ENCODE data around the gene CHST3. TPM values are rescaled to one million over a fixed set of nuclear protein-coding genes. Genes with fewer than 3 reads are reported as not detected.

Gene CHST3
- polyA plus RNA-seq, 1 donor (not counting 4 experiments of a cell fraction or from before 2014, with no cell fraction given), result 12.0 TPM

GRCh38 chr10:71959526-71959925, 4.7 kb upstream of the CHST3 start:
- Histone ChIP-seq H3K36me3 (ENCODE audit: control insufficient read depth in 2 of 2, extremely low read depth in 1 of 2, insufficient read depth in 2 of 2, low read length in 2 of 2) (no peaks in the 10 kb centered on the region), H3K27me3 (ENCODE audit: control insufficient read depth, extremely low read depth, insufficient read depth, low read length) (no peaks in the 10 kb centered on the region), H3K4me3 (ENCODE audit: control insufficient read depth in 2 of 3, extremely low read depth in 1 of 3, insufficient read depth in 2 of 3, low read depth in 1 of 3, low read length in 3 of 3) (no peak overlapping the region), H3K9ac (ENCODE audit: control insufficient read depth, extremely low read depth, insufficient read depth, low read length) (no peak overlapping the region), H3K27ac (ENCODE audit: control insufficient read depth, insufficient read depth, low read length) (no peak overlapping the region), H3K79me2 (ENCODE audit: control insufficient read depth, insufficient read depth, low read length) (no peaks in the 10 kb centered on the region), H3K9me1 (ENCODE audit: control insufficient read depth, extremely low read depth, insufficient read depth, low read length) (no peaks in the 10 kb centered on the region), H3K4me2 (ENCODE audit: control insufficient read depth, extremely low read depth, insufficient read depth, low read depth, low read length) (no peak overlapping the region), H4K20me1 (ENCODE audit: control insufficient read depth, extremely low read depth, insufficient read depth, low read length) (no peaks in the 10 kb centered on the region), H2AFZ (ENCODE audit: control insufficient read depth, low read length) (no peak overlapping the region), H3K9me3 (ENCODE audit: control insufficient read depth, low read depth, low read length) (peaks cover 9% of the 10 kb centered on the region), H3K4me1 (ENCODE audit: control insufficient read depth, extremely low read depth, insufficient read depth, low read length) (peaks cover 8% of the 10 kb centered on the region)
- dilution Hi-C loops (cut with MboI; ENCODE audit: extremely low pct_ligation_motif_present, low sequenced_read_pairs), result no loop called here
- no peak for FAIRE-seq
- no peak for TF ChIP-seq CTCF (optimal IDR thresholded peaks at IDR 0.05 in 1 of 3, IDR thresholded peaks at IDR 0.05 in 1 of 3, conservative IDR thresholded peaks at IDR 0.05 in 1 of 3; ENCODE audit: extremely low read depth in 1 of 3, insufficient read depth in 2 of 3, low read length in 3 of 3)
- no peak for TF ChIP-seq EZH2 (IDR thresholded peaks at IDR 0.05; ENCODE audit: low read length)
- no peak for DNase-seq (ENCODE audit: low read depth, low spot score)

GRCh38 chr10:71961831-71962230, 2.4 kb upstream of the CHST3 start:
- peaks cover 19% of the 10 kb centered on the region for H3K4me1 ChIP-seq (ENCODE audit: control insufficient read depth, extremely low read depth, insufficient read depth, low read length)
- no peak overlapping the region for H2AFZ ChIP-seq (ENCODE audit: control insufficient read depth, low read length)
- no peak overlapping the region for H3K27ac ChIP-seq (ENCODE audit: control insufficient read depth, insufficient read depth, low read length)
- H3K9ac ChIP-seq (ENCODE audit: control insufficient read depth, extremely low read depth, insufficient read depth, low read length), result no peak overlapping the region
- dilution Hi-C loops (cut with MboI; ENCODE audit: extremely low pct_ligation_motif_present, low sequenced_read_pairs), result no loop called here
- no peak overlapping the region for H3K4me2 ChIP-seq (ENCODE audit: control insufficient read depth, extremely low read depth, insufficient read depth, low read depth, low read length)
- no peak overlapping the region for H3K4me3 ChIP-seq (ENCODE audit: control insufficient read depth in 2 of 3, extremely low read depth in 1 of 3, insufficient read depth in 2 of 3, low read depth in 1 of 3, low read length in 3 of 3)
- FAIRE-seq (no peak), DNase-seq (ENCODE audit: low read depth, low spot score) (no peak)
- H3K79me2 ChIP-seq (ENCODE audit: control insufficient read depth, insufficient read depth, low read length), result peaks cover 22% of the 10 kb centered on the region
- no peaks in the 10 kb centered on the region for H3K9me3 ChIP-seq (ENCODE audit: control insufficient read depth, low read depth, low read length)
- no peaks in the 10 kb centered on the region for H4K20me1 ChIP-seq (ENCODE audit: control insufficient read depth, extremely low read depth, insufficient read depth, low read length)
- H3K9me1 ChIP-seq (ENCODE audit: control insufficient read depth, extremely low read depth, insufficient read depth, low read length), result no peaks in the 10 kb centered on the region
- no peaks in the 10 kb centered on the region for H3K27me3 ChIP-seq (ENCODE audit: control insufficient read depth, extremely low read depth, insufficient read depth, low read length)
- no peaks in the 10 kb centered on the region for H3K36me3 ChIP-seq (ENCODE audit: control insufficient read depth in 2 of 2, extremely low read depth in 1 of 2, insufficient read depth in 2 of 2, low read length in 2 of 2)
- no peak for TF ChIP-seq CTCF (optimal IDR thresholded peaks at IDR 0.05 in 1 of 3, IDR thresholded peaks at IDR 0.05 in 1 of 3, conservative IDR thresholded peaks at IDR 0.05 in 1 of 3; ENCODE audit: extremely low read depth in 1 of 3, insufficient read depth in 2 of 3, low read length in 3 of 3)
- TF ChIP-seq EZH2 (IDR thresholded peaks at IDR 0.05; ENCODE audit: low read length), result no peak

Measured in keratinocyte (primary cell).